HG03457 (cell line): ENCODE measurements around the gene SPTA1.

Experiments used
- ATAC-seq: cut with Tn5 transposase; IDR thresholded peaks from one replicate; pipeline ENCODE4 v1.9.1; 2021; ENCODE audit warnings: moderate number of reproducible peaks; ENCODE audit not compliant: unreplicated experiment

Gene SPTA1

DNA sequence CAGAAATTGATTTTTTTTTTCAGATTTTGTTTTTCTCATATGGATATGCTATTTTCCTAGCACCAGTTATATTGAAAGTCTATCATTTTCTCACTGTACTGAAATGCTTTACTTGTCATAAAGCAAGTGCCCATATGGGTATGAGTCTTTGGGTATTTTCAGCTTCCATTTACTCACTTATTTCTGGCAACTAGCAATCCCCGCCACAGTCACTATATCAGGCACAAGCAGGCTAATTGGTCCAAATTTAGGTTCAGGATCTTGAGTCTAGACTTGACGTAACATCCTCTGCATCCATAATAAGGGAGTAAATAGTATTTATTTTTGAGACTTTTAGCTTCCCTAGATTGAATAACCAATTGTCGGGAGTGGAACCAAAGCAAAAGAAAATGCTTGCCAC lies 109.0 kb downstream of the SPTA1 start:
- no peak for ATAC-seq

DNA sequence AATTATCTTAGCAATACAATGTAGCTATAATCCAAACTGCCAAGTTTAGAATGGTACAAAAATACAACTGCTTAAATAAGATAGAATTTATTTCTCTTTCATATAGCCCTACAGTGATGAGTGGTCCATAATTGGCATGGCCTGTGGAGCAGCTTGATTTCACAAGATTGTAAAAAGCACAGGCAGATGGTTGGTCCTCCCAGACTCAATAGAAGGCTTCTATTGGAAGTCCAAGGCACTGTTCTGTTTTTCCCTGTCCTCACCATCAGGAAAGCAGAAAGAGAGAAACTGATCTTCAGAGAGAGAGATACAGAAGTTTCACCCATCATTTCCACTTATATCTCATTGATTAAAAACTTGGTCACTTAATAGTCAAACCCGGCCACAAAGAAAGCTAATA lies 114.3 kb downstream of the SPTA1 start:
- ATAC-seq: no peak

DNA sequence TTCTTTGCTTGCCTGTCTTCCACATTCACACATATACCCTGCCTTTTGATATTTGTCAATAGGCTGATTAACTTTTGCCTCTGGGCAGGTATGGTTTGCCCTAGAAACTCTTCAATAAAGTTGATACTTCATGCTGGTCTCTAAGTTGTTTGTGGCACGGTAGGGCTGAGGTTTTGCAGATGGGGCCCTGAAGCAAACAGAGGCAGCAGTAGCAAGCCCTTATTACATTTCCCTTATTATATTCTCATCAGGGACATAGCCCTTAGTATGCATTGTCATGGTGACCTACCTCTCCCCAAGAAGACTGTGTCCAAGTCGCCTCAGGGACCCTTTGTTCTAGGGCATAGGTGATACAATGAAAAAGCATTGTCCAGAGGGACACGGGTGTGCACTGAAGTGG lies 116.0 kb downstream of the SPTA1 start, which contains the start of gene OR6P1:
Gene OR6P1 (minus strand): TSS at position 101 of the 400 bp plus-strand sequence. CDS start 6,976 bp downstream, outside the sequence.
- ATAC-seq: no peak

DNA sequence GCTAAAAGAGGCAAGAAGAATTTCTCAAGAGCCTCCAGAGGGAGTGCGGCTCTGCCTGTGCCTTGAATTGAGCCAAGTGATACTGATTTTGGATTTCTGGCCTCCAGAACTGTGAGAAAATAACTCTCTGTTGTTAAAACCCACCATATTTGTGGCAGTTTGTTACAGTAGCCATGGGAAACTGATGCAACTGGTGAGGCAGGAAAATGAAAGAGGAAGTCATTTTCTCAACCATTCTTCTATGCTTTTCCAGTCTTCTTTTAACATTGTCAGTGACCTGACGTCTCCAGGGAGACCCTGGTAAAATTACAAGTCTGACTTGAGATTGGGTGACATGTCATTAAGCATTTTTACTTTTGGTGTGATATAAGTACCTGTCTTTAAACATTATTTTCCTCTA lies 121.9 kb downstream of the SPTA1 start:
- no peak for ATAC-seq

DNA sequence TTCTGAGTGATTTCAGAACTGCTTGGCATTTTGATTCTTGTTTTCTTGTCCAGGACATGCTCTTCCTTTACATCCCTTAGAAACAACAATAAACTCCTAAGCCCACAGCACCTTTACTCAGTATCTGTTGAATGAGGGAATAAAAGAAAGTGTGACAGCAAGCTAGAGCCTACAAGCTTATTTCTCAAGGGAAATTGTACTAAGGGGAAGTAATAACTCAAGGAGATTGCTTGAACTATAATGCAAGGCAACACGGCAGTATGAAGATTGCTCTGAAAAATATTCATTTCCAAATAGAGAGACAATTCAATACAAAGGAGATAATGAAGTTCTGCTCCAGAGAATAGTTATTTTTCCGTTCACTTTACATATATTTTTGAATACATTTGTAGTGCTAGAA lies 122.7 kb downstream of the SPTA1 start:
- ATAC-seq: no peak
